ENCODE measurements around the gene DEK.
A peak's percentile ranks its signal among the peaks of the same experiment; 100 is the strongest.

Gene DEK

DNA sequence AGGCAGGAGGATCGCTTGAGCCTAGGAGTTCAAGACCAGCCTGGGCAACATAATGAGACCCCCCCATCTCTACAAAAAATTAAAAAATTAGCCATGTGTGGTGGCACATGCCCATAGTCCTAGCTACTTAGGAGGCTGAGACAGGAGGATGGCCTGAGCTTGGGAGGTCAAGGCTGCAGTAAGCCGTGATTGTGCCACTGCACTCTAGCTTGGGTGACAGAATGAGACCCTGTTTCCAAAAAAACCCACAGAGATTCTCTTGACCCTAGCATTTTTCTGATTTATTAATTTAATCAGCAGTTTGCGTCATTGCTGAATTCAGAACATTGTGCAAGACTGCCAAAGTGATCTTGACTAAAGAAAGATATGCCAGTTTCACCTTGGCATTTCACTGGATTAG lies 72.3 kb downstream of the DEK start:
- H3K4me3 ChIP-seq (ENCODE audit: low read depth, low read length): no peak overlapping the region
- DNase-seq (ENCODE audit: low read depth): no peak
- TF ChIP-seq POLR2A (IDR thresholded peaks at IDR 0.05; ENCODE audit: extremely low read depth, insufficient read length) (no peak), MYC (IDR thresholded peaks at IDR 0.05; ENCODE audit: low read depth, low read length) (no peak)
- TF ChIP-seq, protein P1, sequence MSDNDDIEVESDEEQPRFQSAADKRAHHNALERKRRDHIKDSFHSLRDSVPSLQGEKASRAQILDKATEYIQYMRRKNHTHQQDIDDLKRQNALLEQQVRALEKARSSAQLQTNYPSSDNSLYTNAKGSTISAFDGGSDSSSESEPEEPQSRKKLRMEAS (IDR thresholded peaks at IDR 0.05; ENCODE audit: low read depth, low read length): no peak
- TF ChIP-seq, protein P2, sequence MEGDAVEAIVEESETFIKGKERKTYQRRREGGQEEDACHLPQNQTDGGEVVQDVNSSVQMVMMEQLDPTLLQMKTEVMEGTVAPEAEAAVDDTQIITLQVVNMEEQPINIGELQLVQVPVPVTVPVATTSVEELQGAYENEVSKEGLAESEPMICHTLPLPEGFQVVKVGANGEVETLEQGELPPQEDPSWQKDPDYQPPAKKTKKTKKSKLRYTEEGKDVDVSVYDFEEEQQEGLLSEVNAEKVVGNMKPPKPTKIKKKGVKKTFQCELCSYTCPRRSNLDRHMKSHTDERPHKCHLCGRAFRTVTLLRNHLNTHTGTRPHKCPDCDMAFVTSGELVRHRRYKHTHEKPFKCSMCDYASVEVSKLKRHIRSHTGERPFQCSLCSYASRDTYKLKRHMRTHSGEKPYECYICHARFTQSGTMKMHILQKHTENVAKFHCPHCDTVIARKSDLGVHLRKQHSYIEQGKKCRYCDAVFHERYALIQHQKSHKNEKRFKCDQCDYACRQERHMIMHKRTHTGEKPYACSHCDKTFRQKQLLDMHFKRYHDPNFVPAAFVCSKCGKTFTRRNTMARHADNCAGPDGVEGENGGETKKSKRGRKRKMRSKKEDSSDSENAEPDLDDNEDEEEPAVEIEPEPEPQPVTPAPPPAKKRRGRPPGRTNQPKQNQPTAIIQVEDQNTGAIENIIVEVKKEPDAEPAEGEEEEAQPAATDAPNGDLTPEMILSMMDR (IDR thresholded peaks at IDR 0.05; ENCODE audit: low read depth, low read length): no peak

DNA sequence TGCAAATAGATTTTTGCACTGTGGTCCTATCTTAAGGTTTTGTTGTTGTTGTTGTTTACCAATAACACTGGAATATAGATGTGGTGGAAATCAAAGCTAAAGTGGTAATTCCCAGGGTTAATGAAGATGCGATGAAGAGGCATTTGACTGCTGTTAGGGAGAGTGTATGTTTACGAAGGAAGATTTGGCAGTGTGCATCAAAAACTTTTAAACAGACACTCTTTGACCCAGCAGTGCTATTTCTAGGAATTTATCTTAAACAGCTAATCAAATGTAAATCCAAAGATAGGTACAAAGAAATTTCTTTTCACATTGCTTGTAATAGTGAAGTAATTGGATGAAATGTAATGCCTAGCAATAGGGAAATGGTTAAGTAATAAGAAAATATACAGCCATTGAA lies 75.1 kb downstream of the DEK start:
- TF ChIP-seq POLR2A (IDR thresholded peaks at IDR 0.05; ENCODE audit: extremely low read depth, insufficient read length) (no peak), MYC (IDR thresholded peaks at IDR 0.05; ENCODE audit: low read depth, low read length) (no peak)
- TF ChIP-seq, protein P1 (IDR thresholded peaks at IDR 0.05; ENCODE audit: low read depth, low read length): no peak
- TF ChIP-seq, protein P2 (IDR thresholded peaks at IDR 0.05; ENCODE audit: low read depth, low read length): no peak
- no peak for DNase-seq (ENCODE audit: low read depth)
- no peak overlapping the region for H3K4me3 ChIP-seq (ENCODE audit: low read depth, low read length)

DNA sequence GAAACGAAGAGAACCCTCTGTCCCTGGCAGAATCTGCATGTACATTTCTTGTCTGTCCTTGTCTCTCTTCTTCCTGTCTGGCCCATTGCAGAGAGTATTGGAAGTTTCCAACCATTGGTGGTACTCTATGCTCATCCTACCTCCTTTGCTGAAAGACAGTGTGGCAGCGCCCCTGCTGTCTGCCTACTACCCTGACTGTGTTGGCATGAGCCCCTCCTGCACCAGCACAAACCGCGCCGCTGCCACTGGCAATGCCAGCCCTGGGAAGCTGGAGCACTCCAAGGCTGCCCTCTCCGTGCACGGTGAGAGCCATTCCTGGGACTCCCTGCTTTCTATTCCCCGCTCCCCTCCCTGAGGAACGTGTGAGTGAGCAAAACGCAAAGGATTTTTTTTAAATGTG lies 76.6 kb downstream of the DEK start:
- TF ChIP-seq, protein P2 (IDR thresholded peaks at IDR 0.05; ENCODE audit: low read depth, low read length): no peak
- TF ChIP-seq, protein P1 (IDR thresholded peaks at IDR 0.05; ENCODE audit: low read depth, low read length): no peak
- no peak overlapping the region for H3K4me3 ChIP-seq (ENCODE audit: low read depth, low read length)
- DNase-seq (ENCODE audit: low read depth): no peak

DNA sequence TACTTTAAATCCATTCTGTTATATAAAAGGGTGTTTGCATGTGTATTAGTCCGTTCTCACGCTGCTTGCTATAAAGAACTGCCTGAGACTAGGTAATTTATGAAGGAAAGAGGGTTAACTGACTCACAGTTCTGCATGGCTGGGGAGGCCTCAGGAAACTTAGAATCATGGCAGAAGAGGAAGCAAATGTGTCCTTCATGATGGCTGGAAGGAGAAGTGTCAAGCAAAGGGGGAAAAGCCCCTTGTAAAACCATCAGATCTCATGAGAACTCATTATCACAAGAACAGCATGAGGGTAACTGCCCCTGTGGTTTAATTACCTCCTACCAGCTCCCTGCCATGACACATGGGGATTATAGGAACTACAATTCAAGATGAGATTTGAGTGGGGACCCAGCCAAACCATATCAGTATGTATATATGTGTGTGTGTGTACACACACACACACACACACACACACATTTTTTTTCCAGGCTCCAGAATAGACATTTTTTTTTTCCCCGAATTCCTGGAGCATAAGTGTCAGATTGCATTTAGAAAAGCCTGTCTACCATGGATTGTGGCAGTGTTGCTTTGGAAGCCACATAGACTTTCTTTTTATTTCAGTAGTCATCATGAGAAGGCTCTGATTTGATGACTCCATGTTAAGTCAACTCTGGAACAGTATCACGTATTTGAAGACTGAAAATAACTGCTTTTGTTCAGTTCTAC lies 77.6 kb downstream of the DEK start:
- TF ChIP-seq, protein P2 (IDR thresholded peaks at IDR 0.05; ENCODE audit: low read depth, low read length): no peak
- TF ChIP-seq POLR2A (IDR thresholded peaks at IDR 0.05; ENCODE audit: extremely low read depth, insufficient read length) (no peak), MYC (IDR thresholded peaks at IDR 0.05; ENCODE audit: low read depth, low read length) (no peak)
- TF ChIP-seq, protein P1 (IDR thresholded peaks at IDR 0.05; ENCODE audit: low read depth, low read length): no peak
- DNase-seq (ENCODE audit: low read depth): peak; percentile 52
- H3K4me3 ChIP-seq (ENCODE audit: low read depth, low read length): no peak overlapping the region

DNA sequence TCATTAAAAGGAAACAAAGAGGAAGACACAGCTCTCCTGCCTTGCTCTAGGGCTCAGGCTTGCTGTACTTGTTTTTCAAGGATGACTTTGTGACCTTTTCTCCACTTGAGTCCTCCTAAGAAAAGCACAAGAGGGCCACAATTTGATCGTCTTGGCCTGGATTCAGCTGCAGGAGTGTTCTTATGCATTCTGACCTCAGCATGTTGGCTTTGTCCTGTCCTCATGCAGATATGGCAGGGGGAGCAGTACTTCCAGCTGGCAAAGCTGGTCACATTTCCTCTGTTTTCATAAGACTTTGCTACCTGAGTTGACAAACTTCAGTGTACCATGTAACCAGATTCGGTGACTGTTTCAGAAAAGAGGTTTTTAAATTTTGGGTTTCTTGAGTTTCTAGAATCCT lies 78.3 kb downstream of the DEK start:
- DNase-seq (ENCODE audit: low read depth): no peak
- TF ChIP-seq POLR2A (IDR thresholded peaks at IDR 0.05; ENCODE audit: extremely low read depth, insufficient read length): no peak
- TF ChIP-seq, protein P1 (IDR thresholded peaks at IDR 0.05; ENCODE audit: low read depth, low read length): no peak
- TF ChIP-seq, protein P2 (IDR thresholded peaks at IDR 0.05; ENCODE audit: low read depth, low read length): no peak
- no peak overlapping the region for H3K4me3 ChIP-seq (ENCODE audit: low read depth, low read length)
